GM19025 (cell line): ENCODE results near the gene C12orf54.
"Not testable (repeated sequence)": the region's sequence is repeated elsewhere in the genome, so short reads cannot be mapped to it uniquely, and the experiment has no call there.

Experiments
- ATAC-seq: cut with Tn5 transposase; IDR thresholded peaks from one replicate; pipeline ENCODE4 v1.9.1; 2021; ENCODE audit warnings: mild to moderate bottlenecking, low read depth, moderate library complexity; ENCODE audit not compliant: unreplicated experiment

The C12orf54 gene

DNA sequence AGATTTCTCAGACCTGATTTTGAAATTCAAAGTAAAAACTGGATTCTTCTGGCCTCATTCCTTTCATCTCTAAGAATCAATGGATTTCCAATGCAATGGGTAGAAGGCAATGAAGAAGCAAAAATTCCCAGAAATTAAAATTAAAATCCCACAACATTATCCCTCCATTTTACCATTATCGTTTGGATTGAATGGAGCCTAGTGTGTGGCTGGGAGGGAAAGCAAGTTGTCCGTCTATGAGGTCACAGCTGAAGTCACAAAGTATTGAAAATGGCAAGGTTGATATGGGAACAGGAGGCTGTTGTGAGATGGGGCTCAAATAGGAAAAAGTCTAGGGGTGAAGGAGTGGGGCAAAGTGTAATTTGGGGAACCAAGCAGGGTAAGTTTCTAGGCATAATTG lies at the start of gene C12orf54:
TSS of gene C12orf54 (plus strand) at position 301 of the 400 bp plus-strand sequence. CDS start 799 bp downstream, outside the sequence.
- no peak for ATAC-seq

DNA sequence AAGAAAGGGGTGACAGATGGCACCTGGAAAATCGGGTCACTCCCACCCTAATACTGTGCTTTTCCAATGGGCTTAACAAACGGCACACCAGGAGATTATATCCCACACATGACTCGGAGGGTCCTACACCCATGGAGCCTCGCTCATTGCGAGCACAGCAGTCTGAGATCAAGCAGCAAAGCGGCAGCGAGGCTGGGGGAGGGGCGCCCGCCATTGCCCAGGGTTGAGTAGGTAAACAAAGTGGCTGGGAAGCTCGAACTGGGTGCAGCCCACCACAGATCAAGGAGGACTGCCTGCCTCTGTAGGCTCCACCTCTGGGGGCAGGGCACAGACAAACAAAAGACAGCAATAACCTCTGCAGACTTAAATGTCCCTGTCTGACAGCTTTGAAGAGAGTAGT lies 48.3 kb upstream of the C12orf54 start:
- ATAC-seq: not testable (repeated sequence)

DNA sequence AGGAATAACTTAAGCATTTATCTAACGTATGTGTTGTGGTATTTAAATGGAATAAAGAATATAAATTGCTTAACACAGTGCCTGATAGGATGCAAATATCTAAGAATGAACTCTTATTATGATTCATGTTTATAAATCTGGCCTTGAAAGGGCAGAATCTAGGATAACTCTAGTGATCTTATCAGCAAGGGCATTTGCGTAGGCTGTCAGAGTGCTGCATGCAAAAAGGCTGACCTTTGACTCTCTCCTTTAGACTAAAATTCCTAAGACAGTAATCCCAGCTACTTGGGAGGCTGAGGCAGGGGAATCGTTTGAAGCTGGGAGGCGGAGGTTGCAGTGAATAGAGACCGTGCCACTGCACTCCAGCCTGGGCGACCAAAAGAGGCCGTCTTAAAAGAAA lies 41.2 kb upstream of the C12orf54 start:
- no peak for ATAC-seq

DNA sequence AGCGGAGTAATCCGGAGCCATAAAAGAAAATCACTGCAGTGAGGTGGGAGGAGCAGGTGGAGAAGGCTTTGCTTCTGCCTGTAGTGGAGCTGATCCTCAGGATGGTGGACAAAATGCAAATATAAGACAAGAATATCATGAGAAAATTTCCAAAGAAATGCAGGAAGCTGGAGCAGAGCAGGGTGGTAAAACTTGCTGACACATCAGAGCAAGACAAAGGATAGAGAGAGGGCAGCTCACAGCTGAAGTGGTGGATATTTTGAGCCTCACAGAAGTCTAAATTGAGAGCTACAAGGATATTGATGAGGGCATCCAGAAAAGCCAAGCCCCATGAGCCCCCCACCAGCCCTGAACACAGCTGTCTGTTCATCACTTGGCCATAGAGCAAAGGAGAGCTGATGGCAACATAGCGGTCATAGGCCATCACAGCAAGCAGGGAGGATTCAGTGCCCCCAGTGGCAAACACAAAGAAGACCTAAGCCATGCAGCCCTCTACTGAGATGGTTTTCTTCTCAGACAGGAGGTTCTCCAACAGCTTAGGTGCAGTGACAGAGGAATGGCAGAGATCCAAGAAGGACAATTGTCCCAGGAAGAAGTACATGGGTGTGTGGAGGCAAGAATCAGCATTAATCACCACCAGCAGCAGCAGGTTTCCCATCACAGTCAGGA lies 40.0 kb upstream of the C12orf54 start:
- ATAC-seq: no peak

DNA sequence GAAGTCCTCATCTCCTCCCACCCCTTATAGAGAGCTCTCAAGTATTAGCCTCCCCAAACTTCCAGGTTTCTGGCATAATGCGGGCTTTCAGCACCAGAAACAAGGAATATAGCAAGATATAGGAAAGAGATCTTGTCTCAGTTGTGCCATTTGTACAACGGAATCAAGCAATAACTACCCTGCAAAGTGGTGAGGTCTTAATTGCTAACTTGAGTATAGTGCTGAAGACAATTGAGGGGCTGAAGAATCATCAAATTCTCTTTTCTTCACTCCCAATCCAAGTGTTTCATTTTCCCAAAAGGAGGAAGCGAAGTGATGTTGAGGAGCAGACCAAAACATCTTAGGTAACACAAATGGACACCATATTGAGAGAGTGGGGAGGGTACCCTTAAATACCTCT lies 36.8 kb upstream of the C12orf54 start:
- no peak for ATAC-seq

DNA sequence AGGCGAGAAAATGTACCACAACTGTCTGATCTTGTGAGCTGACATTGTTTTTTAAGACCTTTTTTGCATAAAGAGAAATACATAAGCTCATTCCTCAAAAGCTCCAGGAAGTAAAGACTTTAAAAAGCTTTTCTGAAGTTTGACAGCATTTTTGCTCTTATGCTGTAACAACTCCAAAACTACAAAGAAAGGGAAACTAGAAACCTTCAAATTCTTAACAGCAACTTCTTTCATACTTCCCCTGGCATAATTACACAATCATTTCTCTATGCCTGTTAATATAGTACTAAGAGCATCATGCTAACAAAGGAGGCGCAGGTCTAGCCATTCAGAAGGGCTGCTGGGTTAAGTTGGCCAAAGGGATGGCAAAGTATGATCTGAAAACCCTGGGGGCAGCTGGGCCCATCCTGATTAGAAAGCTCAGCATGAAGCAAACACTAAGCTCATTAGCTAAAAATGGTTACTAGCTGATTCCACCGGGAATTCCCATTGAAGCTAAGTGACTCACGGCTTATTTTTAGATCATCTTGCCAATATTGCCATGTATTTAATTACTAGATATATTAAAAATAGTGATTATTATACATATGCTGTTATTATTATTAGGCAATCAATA lies 36.0 kb upstream of the C12orf54 start:
- ATAC-seq: no peak

DNA sequence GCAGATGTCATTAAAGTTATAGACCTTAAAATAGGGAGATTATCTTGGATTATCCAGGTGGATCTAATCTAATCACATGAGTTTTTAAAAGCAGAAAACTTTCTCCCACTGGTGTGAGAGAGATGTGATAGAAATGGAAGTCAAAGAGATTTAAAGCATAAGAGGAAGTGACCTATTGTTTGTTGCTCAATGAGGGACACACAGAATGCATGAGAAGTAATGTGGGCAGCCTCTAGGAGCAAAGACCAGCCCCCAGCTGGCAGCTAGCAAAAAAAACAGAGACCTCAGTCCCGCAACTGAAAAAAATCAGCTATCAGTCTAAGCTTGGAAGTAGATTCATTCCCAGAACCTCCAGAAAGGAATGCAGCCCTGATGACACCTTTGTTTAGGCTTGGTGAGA lies 34.5 kb upstream of the C12orf54 start:
- ATAC-seq: no peak

DNA sequence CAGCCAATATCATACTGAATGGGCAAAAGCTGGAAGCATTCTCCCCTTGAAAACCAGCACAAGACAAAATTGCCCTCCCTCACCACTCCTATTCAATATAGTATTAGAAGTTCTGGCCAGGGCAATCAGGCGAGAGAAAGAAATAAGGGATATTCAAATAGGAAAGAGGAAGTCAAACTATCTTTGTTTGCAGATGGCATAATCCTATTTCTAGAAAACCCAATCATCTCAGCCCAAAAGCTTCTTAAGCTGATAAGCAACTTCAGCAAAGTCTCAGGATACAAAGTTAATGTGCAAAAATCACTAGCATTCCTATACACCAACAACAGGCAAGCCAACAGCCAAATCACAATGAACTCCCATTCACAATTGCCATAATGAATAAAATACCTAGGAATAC lies 30.9 kb upstream of the C12orf54 start:
- no peak for ATAC-seq

DNA sequence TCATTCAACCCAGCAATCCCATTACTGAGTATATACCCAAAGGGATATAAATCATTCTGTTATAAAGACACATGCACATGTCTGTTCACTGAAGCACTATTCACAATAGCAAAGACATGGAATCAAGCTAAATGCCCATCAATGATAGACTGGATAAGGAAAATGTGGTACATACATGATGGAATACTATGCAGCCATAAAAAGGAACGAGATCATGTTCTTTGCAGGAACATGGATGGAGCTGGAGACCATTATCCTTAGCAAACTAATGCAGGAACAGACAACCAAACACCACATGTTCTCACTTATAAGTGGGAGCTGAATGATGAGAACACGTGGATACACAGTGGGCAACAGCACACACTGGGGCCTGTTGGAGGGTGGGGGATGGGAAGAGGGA lies 29.3 kb upstream of the C12orf54 start:
- not testable (repeated sequence) for ATAC-seq

DNA sequence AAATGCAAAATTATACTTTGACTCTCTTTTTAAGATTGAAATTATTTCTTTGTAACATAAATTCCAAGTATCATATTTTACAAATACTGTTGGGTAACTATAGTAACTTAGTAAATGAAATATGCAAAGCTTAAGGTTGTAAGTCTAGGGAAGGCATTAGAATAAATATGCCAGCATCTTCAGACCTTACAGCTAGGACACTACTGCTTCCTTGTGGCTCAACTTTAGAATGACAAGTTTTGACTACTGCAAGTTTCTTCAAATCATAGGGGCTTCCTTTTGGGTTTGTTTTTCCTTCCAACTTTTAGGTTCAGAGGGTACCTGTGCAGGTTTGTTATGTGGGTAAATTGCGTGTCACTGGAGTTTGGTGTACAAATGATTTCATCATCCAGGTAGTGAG lies 27.6 kb upstream of the C12orf54 start:
- ATAC-seq: no peak

DNA sequence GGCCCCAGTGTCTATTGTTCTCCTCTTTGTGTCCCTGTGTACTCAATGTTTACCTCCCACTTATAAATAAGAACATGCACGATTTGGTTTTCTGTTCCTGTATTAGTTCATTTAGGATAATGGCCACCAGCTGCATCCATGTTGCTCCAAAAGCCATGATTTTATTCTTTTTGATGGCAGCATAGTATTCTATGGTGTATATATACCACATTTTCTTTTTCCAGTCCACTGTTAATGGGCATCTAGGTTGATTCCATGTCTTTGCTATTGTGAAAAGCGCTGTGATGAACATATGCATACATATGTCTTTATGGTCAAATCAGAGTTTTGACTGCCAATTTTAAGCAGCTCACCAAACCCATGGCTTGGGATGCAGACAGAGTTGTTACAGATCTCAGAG lies 27.2 kb upstream of the C12orf54 start:
- no peak for ATAC-seq

DNA sequence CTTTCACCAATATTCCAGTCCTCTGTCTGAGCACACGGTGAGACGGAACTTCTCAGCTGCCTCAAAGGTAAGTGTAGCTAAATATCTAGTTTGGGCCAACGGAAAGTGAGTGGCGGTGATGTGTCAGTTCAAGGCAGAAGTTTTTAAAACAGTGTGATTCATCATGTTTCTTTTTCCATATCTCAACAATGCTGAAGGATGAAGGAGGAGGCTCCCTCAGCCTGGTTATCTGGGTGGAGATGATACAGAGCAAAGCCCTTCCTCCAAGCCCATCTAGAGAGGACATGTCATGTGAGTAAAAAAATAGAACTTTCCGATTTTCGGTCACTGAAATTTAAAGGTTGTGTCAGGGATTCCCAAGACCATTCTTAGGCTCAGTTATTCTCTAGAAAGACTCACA lies 23.0 kb upstream of the C12orf54 start:
- ATAC-seq: no peak

DNA sequence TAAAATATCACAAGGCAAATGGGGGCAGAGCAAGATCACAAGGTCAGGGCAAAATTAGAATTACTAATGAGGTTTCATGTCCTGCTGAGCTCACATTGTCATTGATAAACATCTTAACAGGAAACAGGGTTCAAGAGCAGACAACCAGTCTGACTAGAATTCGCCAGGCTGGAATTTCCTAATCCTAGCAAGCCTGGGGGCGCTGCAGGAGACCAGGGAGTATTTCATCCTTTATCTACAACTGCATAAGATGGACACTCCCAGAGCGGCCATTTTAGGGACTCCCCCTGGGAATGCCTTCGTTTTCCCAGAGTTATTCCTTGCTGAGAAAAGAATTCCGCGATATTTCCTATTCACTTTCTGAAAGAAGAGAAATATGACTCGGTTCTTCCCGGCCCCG lies 13.3 kb upstream of the C12orf54 start:
- ATAC-seq: not testable (repeated sequence)

DNA sequence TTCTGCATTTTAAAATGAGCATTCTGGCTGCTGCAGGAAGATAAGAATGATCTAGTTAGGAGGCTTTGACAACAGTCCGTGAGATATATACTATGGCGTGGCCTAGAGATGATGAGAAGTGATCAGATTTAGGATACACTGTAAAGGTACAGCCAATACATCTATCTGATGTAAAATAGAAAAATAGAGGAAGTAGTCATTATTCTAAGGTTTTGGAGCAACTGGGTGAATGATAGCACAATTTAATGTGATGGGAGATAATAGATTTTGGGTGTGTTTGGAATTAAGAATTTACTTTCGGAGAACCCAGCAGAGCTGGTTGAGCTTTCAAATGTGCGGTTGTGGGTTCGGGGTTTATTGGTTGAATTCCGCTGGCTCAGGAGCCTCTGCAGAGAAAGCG lies 10.0 kb upstream of the C12orf54 start, which contains the start of gene ANP32D:
TSS of gene ANP32D (plus strand) at position 301 of the 400 bp plus-strand sequence. CDS start 106 bp downstream, outside the sequence.
- no peak for ATAC-seq

DNA sequence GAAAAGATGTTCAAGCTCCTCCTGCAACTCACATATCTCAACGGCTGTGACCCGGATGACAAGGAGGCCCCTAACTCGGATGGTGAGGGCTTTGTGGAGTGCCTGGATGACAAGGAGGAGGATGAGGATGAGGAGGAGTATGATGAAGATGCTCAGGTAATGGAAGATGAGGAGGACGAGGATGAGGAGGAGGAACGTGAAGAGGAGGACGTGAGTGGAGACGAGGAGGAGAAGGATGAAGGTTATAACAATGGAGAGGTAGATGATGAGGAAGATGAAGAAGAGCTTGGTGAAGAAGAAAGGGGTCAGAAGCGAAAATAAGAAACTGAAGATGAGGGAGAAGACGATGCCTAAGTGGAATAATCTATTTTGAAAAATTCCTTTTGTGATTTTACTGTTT lies 9.2 kb upstream of the C12orf54 start:
- ATAC-seq: no peak

DNA sequence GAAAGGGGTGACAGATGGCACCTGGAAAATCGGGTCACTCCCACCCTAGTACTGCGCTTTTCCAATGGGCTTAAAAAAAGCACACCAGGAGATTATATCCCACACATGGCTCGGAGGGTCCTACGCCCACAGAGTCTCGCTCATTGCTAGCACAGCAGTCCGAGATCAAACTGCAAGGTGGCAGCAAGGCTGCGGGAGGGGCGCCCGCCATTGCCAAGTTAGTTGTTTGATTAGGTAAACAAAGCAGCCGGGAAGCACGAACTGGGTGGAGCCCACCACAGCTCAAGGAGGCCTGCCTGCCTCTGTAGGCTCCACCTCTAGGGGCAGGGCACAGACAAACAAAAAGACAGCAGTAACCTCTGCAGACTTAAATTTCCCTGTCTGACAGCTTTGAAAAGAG lies 7.8 kb upstream of the C12orf54 start:
- ATAC-seq: not testable (repeated sequence)

DNA sequence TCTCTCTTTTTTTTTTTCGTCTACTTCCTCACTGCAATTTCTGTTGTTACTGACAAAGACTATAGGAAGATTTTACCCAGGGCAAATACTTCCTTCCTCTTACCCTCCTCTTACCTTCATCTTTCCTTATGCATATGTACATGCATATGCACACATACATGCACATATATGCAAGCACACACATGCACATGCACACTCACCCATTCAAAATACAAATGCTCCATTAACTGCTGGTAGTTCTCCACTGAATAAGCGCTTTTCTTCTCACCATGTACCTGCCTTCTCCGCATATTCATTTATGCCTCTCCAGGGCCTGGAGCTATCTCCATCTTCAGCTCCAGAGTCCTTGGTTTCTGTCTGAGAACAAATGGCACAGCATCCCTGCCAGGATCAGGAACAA lies 632 bp downstream of the C12orf54 start:
- ATAC-seq: no peak

DNA sequence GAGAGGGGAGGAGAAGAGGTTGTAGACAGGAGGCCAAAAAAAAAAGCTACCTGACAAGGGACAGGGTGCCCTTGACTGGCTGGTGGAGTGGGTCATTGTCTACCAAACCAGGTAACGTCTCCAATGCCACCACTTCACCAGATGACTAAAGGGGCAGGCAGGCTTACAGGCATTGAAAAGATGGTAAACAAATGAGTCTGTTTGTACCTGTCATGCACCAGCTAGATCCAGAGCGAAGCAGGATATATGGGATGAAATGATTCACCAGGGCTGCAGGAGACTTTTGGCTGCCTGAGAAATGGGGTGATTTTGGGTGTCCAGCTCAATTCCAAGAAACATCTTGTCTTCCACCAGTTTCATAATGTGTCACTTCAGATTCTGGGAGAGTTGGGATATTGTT lies 4.0 kb downstream of the C12orf54 start:
- ATAC-seq: no peak

DNA sequence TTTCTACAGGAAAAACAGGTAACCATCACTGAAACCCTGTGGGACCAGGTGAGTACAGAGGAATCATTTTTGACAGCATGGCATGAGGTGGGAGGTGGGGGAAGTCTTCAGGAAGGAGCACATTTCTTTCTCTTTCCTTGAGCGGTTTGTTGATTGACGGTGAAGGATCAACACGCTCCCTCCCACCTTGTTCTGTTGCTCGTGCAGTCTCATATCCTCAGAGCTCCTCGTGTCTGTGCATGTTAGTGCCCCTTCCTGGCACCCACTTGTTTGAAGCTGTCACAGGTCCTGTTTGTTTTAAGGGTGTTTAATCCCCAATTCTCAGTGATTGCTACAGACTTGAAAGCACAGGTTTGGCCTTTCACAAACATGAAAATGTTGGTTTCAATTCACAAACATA lies 4.4 kb downstream of the C12orf54 start:
- ATAC-seq: no peak

DNA sequence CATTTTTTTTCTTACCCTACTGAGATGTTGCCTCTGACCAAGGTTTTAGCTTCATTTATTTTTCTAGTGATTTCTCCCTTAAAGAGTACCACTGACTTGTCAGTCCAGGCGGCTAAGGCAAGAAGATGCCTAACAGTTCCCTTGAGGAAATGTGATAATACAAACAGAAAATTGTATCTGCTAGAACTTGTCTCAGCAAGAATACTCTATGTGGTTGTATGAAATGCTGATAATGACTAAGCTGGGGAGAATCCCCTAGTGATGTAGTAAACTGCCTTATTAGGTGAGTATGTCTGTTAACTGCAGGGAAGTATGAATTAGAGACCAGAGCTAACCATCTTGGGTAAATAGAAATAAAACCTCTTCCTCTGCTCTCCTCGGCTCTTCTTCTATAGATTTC lies 6.7 kb downstream of the C12orf54 start:
- peak; percentile 94 for ATAC-seq

DNA sequence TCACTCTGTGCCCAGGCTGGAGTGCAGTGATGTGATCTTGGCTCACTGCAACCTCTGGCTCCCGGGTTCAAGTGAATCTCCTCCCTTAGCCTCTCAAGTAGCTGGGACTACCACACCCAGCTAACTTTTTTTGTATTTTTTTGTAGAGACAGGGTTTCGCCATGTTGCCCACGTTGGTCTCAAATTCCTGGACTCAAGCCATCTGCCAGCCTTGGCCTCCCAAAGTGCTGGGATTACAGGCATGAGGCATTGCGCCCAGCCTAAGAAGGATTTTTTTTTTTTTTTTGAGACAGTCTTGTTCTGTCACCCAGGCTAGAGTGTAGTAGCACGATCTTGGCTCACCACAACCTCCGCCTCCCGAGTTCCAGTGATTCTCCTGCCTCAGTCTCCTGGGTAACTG lies 7.2 kb downstream of the C12orf54 start:
- not testable (repeated sequence) for ATAC-seq

DNA sequence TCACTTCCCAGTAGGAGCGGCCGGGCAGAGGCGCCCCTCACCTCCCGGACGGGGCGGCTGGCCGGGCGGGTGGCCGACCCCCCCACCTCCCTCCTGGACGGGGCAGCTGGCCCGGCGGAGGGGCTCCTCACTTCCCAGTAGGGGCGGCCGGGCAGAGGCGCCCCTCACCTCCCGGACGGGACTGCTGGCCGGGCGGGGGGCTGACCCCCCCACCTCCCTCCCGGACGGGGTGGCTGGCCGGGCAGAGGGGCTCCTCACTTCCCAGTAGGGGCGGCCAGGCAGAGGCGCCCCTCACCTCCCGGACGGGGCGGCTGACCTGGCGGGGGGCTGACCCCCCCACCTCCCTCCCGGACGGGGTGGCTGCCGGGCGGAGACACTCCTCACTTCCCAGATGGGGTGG lies 18.0 kb downstream of the C12orf54 start:
- ATAC-seq: not testable (repeated sequence)
